Nephron (organoid): Measurements from ENCODE around the gene MSI2.
A peak's percentile ranks its signal among the peaks of the same experiment; 100 is the strongest.

Source experiments
- H3K27ac Mint-ChIP-seq, 3 experiments: 2 replicates each; pipeline ENCODE4 v1.8.0; 2020; ENCODE audit warnings: mixed read lengths in 3 of 3, mild to moderate bottlenecking in 2 of 3, moderate library complexity in 1 of 3
- H3K27me3 Mint-ChIP-seq: 2 replicates; pipeline ENCODE4 v1.8.0; 2021; ENCODE audit warnings: low read depth, mild to moderate bottlenecking, moderate library complexity, mixed read lengths
- H3K36me3 Mint-ChIP-seq: 2 replicates; pipeline ENCODE4 v1.8.0; 2020; ENCODE audit warnings: low read depth, mixed read lengths
- H3K4me1 Mint-ChIP-seq: 2 replicates; pipeline ENCODE4 v1.8.0; 2020; ENCODE audit warnings: mixed read lengths
- H3K4me3 Mint-ChIP-seq, 3 experiments: 2 replicates each; pipeline ENCODE4 v1.8.0; 2020; ENCODE audit warnings: mild to moderate bottlenecking in 3 of 3, mixed read lengths in 3 of 3, moderate library complexity in 2 of 3
- H3K9me3 Mint-ChIP-seq: 2 replicates; pipeline ENCODE4 v1.8.0; 2020; ENCODE audit warnings: mixed read lengths
- TF ChIP-seq, protein P1 (sequence below), 3 experiments: fragments of 200-600 bp; sonication (generic); IDR thresholded peaks; one replicate each; pipeline ENCODE4 v1.5.0; 2021; ENCODE audit warnings: antibody characterized with exemption in 3 of 3; ENCODE audit not compliant: unreplicated experiment in 3 of 3

The MSI2 gene

DNA sequence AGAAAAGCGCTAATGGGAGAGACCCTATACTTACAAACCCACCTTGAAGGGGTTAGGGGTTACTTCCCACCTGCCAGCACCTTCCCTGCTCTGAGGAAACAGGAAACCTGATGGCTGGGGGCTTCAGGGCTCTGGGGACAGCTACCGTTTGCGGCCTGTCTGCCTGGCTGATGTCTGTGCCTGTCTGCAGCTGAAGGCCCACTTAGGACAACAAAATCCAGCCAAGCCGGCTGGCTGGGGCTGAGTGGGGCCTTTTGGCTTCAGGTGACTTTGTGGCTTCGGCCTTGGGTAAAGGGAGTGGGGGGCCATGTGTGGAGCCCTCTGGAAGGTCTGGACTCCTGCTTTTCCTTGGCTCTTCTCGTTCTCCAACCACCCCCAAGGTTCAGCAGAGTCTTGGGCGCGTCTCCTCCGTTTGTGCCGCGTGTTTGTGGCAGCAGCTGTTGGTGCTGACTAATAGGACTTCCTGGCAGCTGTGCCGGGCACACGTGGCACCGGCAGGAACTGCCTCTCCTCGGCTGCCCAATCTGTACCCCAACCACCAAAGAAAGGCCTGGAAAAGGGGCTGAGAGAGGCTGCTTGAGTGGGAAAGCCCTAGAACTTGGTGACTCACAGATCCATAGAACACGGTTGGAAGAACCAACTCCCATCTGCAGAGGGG, 186.7 kb downstream of the MSI2 start:
- H3K4me1 Mint-ChIP-seq = peaks cover 77% of the 10 kb centered on the region
- H3K27me3 Mint-ChIP-seq = peaks cover 29% of the 10 kb centered on the region
- H3K36me3 Mint-ChIP-seq = no peaks in the 10 kb centered on the region
- TF ChIP-seq, protein P1, sequence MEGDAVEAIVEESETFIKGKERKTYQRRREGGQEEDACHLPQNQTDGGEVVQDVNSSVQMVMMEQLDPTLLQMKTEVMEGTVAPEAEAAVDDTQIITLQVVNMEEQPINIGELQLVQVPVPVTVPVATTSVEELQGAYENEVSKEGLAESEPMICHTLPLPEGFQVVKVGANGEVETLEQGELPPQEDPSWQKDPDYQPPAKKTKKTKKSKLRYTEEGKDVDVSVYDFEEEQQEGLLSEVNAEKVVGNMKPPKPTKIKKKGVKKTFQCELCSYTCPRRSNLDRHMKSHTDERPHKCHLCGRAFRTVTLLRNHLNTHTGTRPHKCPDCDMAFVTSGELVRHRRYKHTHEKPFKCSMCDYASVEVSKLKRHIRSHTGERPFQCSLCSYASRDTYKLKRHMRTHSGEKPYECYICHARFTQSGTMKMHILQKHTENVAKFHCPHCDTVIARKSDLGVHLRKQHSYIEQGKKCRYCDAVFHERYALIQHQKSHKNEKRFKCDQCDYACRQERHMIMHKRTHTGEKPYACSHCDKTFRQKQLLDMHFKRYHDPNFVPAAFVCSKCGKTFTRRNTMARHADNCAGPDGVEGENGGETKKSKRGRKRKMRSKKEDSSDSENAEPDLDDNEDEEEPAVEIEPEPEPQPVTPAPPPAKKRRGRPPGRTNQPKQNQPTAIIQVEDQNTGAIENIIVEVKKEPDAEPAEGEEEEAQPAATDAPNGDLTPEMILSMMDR (IDR thresholded peaks at IDR 0.05; ENCODE audit: unreplicated experiment in 3 of 3) = no peak
- no peak overlapping the region for H3K4me3 Mint-ChIP-seq
- no peaks in the 10 kb centered on the region for H3K9me3 Mint-ChIP-seq
- H3K27ac Mint-ChIP-seq = peak overlapping the region; percentile 92 to 94 (median 93)

DNA sequence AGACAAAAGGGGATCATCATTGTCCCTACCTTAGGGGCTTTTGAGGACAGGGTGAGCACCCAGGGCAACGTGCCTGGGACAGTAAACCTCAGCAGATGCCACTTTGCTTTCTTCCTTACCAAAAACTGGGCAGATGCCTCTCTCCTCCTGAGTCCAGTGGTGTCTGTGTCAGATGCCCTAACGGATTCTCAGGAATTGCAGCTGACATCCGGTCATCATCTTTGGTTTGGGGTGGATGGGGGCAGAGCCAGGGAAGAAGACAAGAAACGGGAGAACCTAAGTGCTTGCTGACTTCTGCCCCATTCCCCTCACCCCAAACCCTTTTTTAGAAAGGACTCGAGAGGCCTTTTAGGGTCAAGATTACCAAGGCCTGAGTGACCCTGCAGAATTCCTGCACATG, 187.5 kb downstream of the MSI2 start:
- TF ChIP-seq, protein P1 (IDR thresholded peaks at IDR 0.05; ENCODE audit: unreplicated experiment in 3 of 3) = no peak
- Mint-ChIP-seq H3K4me3 (no peak overlapping the region), H3K4me1 (peaks cover 82% of the 10 kb centered on the region), H3K9me3 (no peaks in the 10 kb centered on the region), H3K36me3 (no peaks in the 10 kb centered on the region), H3K27me3 (peaks cover 25% of the 10 kb centered on the region), H3K27ac (peak overlapping the region; percentile 48 to 94 (median 68))

DNA sequence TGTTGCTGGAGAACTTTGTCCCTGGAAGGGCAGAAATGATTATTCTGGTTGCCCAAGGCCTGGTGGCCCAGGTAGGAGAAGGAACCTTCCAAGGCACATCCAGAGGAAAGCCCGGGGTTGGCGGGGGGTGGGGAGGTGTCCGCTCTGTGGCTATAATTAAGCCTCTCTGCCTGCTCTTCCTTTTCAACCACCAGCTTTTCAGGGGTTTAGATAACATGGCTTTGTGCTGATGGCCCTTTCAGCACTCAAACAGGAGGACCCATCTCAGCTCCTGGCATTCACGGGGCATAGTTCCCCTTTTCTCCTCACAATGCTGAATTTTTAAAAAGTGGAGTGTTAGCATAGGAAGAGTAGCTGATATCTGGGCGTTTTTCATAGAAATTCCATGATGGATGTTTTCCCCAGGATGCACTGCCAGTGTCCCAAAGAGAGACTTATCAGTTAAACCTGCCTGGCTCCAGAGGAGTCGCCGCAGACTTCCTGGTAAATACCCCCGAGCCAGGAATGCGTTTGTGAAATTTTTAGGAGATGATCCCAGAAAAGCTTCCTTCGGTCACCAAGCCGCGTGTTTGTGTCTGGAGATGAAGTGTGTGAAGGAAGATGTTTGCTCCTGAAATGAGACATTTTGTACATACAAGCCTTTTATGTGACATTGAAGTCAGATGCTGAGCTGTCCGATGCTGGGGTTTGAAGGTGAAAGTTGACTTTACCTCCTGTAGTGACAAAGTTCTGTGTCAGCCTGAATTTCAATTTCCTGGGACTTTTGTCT, 188.5 kb downstream of the MSI2 start:
- no peaks in the 10 kb centered on the region for H3K9me3 Mint-ChIP-seq
- TF ChIP-seq, protein P1 (IDR thresholded peaks at IDR 0.05; ENCODE audit: unreplicated experiment in 3 of 3) = no peak
- H3K4me3 Mint-ChIP-seq = no peak overlapping the region
- H3K27ac Mint-ChIP-seq = peak overlapping the region; percentile 27 to 91 (median 59)
- peaks cover 73% of the 10 kb centered on the region for H3K4me1 Mint-ChIP-seq
- H3K36me3 Mint-ChIP-seq = no peaks in the 10 kb centered on the region
- H3K27me3 Mint-ChIP-seq = peaks cover 29% of the 10 kb centered on the region

DNA sequence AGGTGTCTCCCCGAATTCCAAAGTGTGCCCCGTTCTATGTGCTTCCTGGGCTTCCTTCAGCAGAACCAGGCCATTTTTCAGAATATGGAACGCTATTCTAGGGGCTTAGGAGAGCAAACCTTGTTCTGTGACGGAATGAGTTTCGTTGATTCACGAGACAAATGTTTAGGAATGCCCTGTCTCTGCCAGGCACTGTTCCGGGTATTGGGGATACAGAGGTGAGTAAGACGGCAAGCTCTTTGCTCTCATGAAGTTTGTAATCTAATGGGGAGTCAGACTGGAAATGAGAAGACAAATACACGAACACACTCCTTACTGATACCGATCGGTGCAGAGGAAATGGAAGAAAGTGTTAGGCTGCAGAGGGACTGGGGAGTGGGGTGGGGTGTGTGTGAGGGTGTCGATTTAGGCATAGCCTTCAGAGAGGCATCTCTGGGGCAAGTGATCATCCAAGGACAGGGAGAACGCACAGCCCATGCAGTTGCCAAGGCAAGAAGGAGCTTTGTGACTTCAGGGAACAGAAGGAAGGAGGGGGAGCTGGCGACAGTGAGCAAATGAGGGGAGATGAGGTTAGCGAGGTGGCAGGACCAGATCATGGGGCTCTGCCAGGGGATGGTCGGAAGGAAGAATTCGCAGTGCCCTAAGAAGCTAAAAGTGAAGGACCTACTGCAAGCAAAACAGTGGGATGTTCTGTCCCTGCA, 189.6 kb downstream of the MSI2 start:
- Mint-ChIP-seq H3K27me3 (peaks cover 32% of the 10 kb centered on the region), H3K9me3 (no peaks in the 10 kb centered on the region), H3K36me3 (peaks cover 2% of the 10 kb centered on the region), H3K27ac (peak overlapping the region in 2 of 3 experiments; percentile 27 to 61), H3K4me3 (no peak overlapping the region), H3K4me1 (peaks cover 62% of the 10 kb centered on the region)
- TF ChIP-seq, protein P1 (IDR thresholded peaks at IDR 0.05; ENCODE audit: unreplicated experiment in 3 of 3) = no peak

DNA sequence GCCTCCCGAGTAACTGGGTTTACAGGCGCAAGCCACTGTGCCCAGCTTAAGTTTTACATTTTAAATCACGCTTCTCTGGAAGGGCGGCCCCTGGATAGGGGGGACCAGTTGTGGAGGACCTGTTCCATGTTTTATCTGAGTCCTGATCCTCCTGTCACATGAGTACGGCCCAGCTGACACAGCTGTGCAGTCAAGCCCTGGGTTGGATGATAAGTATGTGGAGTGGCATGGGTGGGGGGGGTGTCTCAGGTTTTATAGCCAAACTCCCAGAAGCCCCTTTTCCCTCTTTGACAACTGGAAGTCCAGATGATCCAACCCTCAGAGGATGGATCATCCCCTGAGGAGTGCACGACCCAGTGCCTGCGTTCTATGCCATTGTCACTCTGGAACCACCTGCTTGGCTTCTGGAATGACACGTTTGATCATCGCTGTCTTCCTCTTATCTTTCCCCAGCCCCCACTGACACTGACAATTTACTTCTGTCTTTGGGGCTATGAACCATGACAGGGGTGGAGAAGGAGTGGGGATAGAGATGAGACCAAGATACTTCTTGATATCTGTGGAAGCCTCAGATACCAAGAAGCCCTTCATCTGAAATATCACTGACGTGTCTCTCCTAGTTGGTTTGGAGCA, 191.2 kb downstream of the MSI2 start:
- Mint-ChIP-seq H3K9me3 (no peaks in the 10 kb centered on the region), H3K4me1 (peaks cover 47% of the 10 kb centered on the region), H3K36me3 (peaks cover 3% of the 10 kb centered on the region), H3K27me3 (peaks cover 43% of the 10 kb centered on the region), H3K4me3 (no peak overlapping the region), H3K27ac (peak overlapping the region; percentile 6 to 35 (median 12))
- TF ChIP-seq, protein P1 (IDR thresholded peaks at IDR 0.05; ENCODE audit: unreplicated experiment in 3 of 3) = no peak
